ENCODE data around the gene NFX1.

- TF ChIP-seq CTCF (conservative IDR thresholded peaks at IDR 0.05; ENCODE audit: low read length) (no peak), EZH2phosphoT487 (IDR thresholded peaks at IDR 0.05; ENCODE audit: borderline replicate concordance) (no peak)
Measured at GRCh38 chr9:33246269-33246860, 44.0 kb upstream of the NFX1 start.
